Naive thymus-derived CD4-positive, alpha-beta T cell (primary cell): ENCODE results near the gene FAM118A. TPM values are rescaled to one million over a fixed set of nuclear protein-coding genes. Genes with fewer than 3 reads are reported as not detected.

ENCODE experiments used
- ATAC-seq: fragments of 150-1000 bp; cut with Tn5 transposase; 2 replicates; pipeline ENCODE4 v1.10.0; 2021; ENCODE audit warnings: mild to moderate bottlenecking, moderate library complexity
- CTCF ChIA-PET: fragments of 350-600 bp; sonication (Branson Sonifier 250); formaldehyde crosslinking; loops from one replicate; lab custom pipeline; 2021; ENCODE audit warnings: antibody characterized with exemption; lab: Charles Lee
- POLR2A ChIA-PET: fragments of 350-600 bp; sonication (Branson Sonifier 250); formaldehyde crosslinking; loops from one replicate; lab custom pipeline; 2021; ENCODE audit warnings: antibody characterized with exemption, inconsistent platforms; lab: Charles Lee
- DNase-seq, 9 donors: peaks; one replicate each; pipeline versions ENCODE4 v3.0.0 to v3.0.0-alpha.2; 2020 to 2022; ENCODE audit warnings: mixed read lengths in 1 of 9
- H3K27ac ChIP-seq: one replicate; pipeline ENCODE4 v1.7.0; 2013; ENCODE audit warnings: mild to moderate bottlenecking, low read depth, low read length, moderate library complexity
- H3K27me3 ChIP-seq, 2 donors: one replicate each; pipeline ENCODE4 v1.7.0; 2013; ENCODE audit warnings: low read length in 2 of 2, mild to moderate bottlenecking in 2 of 2, moderate library complexity in 2 of 2; ENCODE audit not compliant: control insufficient read depth in 2 of 2, insufficient read depth in 2 of 2
- H3K36me3 ChIP-seq, 3 experiments: 1 replicate in 2 of 3; 2 replicates in 1 of 3; pipeline ENCODE4 v1.7.0; 2013; ENCODE audit warnings: low read length in 3 of 3, mild to moderate bottlenecking in 3 of 3, moderate library complexity in 1 of 3; ENCODE audit not compliant: insufficient read depth in 3 of 3, control insufficient read depth in 2 of 3
- H3K4me1 ChIP-seq, 2 donors: one replicate each; pipeline ENCODE4 v1.7.0; 2013; ENCODE audit warnings: low read length in 2 of 2, mild to moderate bottlenecking in 2 of 2, moderate library complexity in 1 of 2; ENCODE audit not compliant: control insufficient read depth in 2 of 2, insufficient read depth in 2 of 2
- H3K4me3 ChIP-seq: 2 replicates; pipeline ENCODE4 v1.7.0; 2013; ENCODE audit warnings: mild to moderate bottlenecking, low read length
- H3K9me3 ChIP-seq, 3 experiments: 1 replicate in 2 of 3; 2 replicates in 1 of 3; pipeline ENCODE4 v1.7.0; 2013; ENCODE audit warnings: low read length in 3 of 3; ENCODE audit not compliant: control insufficient read depth in 2 of 3
- H3K27ac Mint-ChIP-seq, 9 donors: one replicate each; pipeline ENCODE4 v1.8.0; 2020 to 2022; ENCODE audit warnings: mixed read lengths in 9 of 9, mild to moderate bottlenecking in 8 of 9, moderate library complexity in 5 of 9, inconsistent platforms in 2 of 9
- H3K27me3 Mint-ChIP-seq, 5 donors: one replicate each; pipeline ENCODE4 v1.8.0; 2021 to 2022; ENCODE audit warnings: mixed read lengths in 5 of 5, mild to moderate bottlenecking in 1 of 5
- H3K36me3 Mint-ChIP-seq, 5 donors: one replicate each; pipeline ENCODE4 v1.8.0; 2020 to 2022; ENCODE audit warnings: mixed read lengths in 5 of 5, mild to moderate bottlenecking in 3 of 5, inconsistent platforms in 1 of 5
- H3K4me1 Mint-ChIP-seq, 7 donors: one replicate each; pipeline ENCODE4 v1.8.0; 2020 to 2022; ENCODE audit warnings: mixed read lengths in 7 of 7, mild to moderate bottlenecking in 3 of 7, inconsistent platforms in 1 of 7
- H3K4me3 Mint-ChIP-seq, 10 donors: one replicate each; pipeline ENCODE4 v1.8.0; 2020 to 2022; ENCODE audit warnings: mild to moderate bottlenecking in 10 of 10, mixed read lengths in 10 of 10, moderate library complexity in 6 of 10, inconsistent platforms in 2 of 10
- H3K9me3 Mint-ChIP-seq, 11 donors: one replicate each; pipeline ENCODE4 v1.8.0; 2020 to 2022; ENCODE audit warnings: mixed read lengths in 11 of 11, mild to moderate bottlenecking in 4 of 11, inconsistent platforms in 1 of 11, moderate library complexity in 1 of 11
- intact Hi-C, 2 donors: fragments of 100-400 bp; cut with micrococcal nuclease; formaldehyde crosslinking; loops; one replicate each; pipeline ENCODE4 v1.15.1; 2023
- polyA plus RNA-seq, 2 donors: library from polyadenylated mRNA; unstranded; fragments of 300-500 nt; fragmentation: Illumina TruSeq; gene quantifications; one replicate each; pipeline ENCODE4 v1.2.3, GENCODE V29; 2021
- total RNA-seq, 6 experiments: library from RNA in 5 of 6; stranded (reverse) in 5 of 6; gene quantifications; 1 replicate in 5 of 6; 2 replicates in 1 of 6; pipeline ENCODE4 v1.2.3 and lab custom pipeline; 2021 to 2026

Gene FAM118A
- total and polyA plus RNA-seq, 7 experiments from 2014 or later, result 54.0 to 216 (median 109) TPM

GRCh38 chr22:45328822-45329529, 19.2 kb downstream of the FAM118A start:
- DNase-seq (no peak), ATAC-seq (no peak)
- Mint-ChIP-seq H3K4me3 (no peak overlapping the region), H3K36me3 (peaks cover 4 to 49% (median 18%) of the 10 kb centered on the region in 5 donors), H3K9me3 (peaks cover 0 to 3% (median 0%) of the 10 kb centered on the region in 11 donors), H3K27ac (peak overlapping the region in 6 of 9 donors; percentile 11 to 78 (median 52)), H3K4me1 (peaks cover 6 to 21% (median 15%) of the 10 kb centered on the region in 7 donors), H3K27me3 (no peaks in the 10 kb centered on the region)
- Histone ChIP-seq H3K27me3 (no peaks in the 10 kb centered on the region), H3K27ac (peak overlapping the region; percentile 32), H3K9me3 (no peaks in the 10 kb centered on the region), H3K4me1 (no peaks in the 10 kb centered on the region), H3K4me3 (no peak overlapping the region), H3K36me3 (peaks cover 5 to 83% (median 14%) of the 10 kb centered on the region in 3 experiments)
- CTCF ChIA-PET, result interaction anchor here (1.1 kb wide), 1 partner anchor 12 kb away, joined by 4 read pairs; no protein-coding TSS in a partner anchor
- intact Hi-C loops, result no loop called here
- POLR2A ChIA-PET, result interaction anchor here (0.6 kb wide), 1 partner anchor 32 kb away, joined by 5 read pairs; no protein-coding TSS in a partner anchor

GRCh38 chr22:45329530-45329936, 19.8 kb downstream of the FAM118A start:
- peaks cover 4 to 52% (median 20%) of the 10 kb centered on the region in 5 donors for H3K36me3 Mint-ChIP-seq
- no peak overlapping the region for H3K27ac ChIP-seq
- no peaks in the 10 kb centered on the region for H3K27me3 Mint-ChIP-seq
- intact Hi-C loops, result no loop called here
- H3K4me1 Mint-ChIP-seq, result peaks cover 6 to 23% (median 14%) of the 10 kb centered on the region in 7 donors
- ATAC-seq (no peak), DNase-seq (no peak)
- POLR2A ChIA-PET, result no interaction called here
- no peak overlapping the region for H3K4me3 Mint-ChIP-seq
- H3K4me1 ChIP-seq, result no peaks in the 10 kb centered on the region
- CTCF ChIA-PET, result interaction anchor here (1.1 kb wide), 1 partner anchor 12 kb away, joined by 4 read pairs; no protein-coding TSS in a partner anchor
- peaks cover 0 to 83% (median 12%) of the 10 kb centered on the region in 3 experiments for H3K36me3 ChIP-seq
- no peaks in the 10 kb centered on the region for H3K27me3 ChIP-seq
- peaks cover 0 to 3% (median 0%) of the 10 kb centered on the region in 11 donors for H3K9me3 Mint-ChIP-seq
- H3K27ac Mint-ChIP-seq, result peak overlapping the region in 4 of 9 donors; percentile 11 to 78 (median 58)
- H3K9me3 ChIP-seq, result no peaks in the 10 kb centered on the region
- H3K4me3 ChIP-seq, result no peak overlapping the region

GRCh38 chr22:45330548-45330947, 20.8 kb downstream of the FAM118A start:
- Mint-ChIP-seq H3K4me3 (no peak overlapping the region), H3K27me3 (no peaks in the 10 kb centered on the region), H3K9me3 (no peaks in the 10 kb centered on the region), H3K27ac (peak overlapping the region in 2 of 9 donors; percentile 32 to 54), H3K36me3 (peaks cover 4 to 52% (median 21%) of the 10 kb centered on the region in 5 donors), H3K4me1 (peaks cover 0 to 17% (median 7%) of the 10 kb centered on the region in 7 donors)
- Histone ChIP-seq H3K4me3 (no peak overlapping the region), H3K4me1 (no peaks in the 10 kb centered on the region), H3K27ac (no peak overlapping the region), H3K27me3 (no peaks in the 10 kb centered on the region), H3K36me3 (peaks cover 0 to 84% (median 7%) of the 10 kb centered on the region in 3 experiments), H3K9me3 (no peaks in the 10 kb centered on the region)
- DNase-seq (no peak), ATAC-seq (no peak)
- POLR2A ChIA-PET, result no interaction called here
- CTCF ChIA-PET, result no interaction called here
- intact Hi-C loops, result no loop called here

- no peak for DNase-seq
- Histone ChIP-seq H3K4me3 (no peak overlapping the region), H3K9me3 (no peaks in the 10 kb centered on the region), H3K27ac (no peak overlapping the region), H3K36me3 (peaks cover 0 to 90% (median 4%) of the 10 kb centered on the region in 3 experiments), H3K27me3 (no peaks in the 10 kb centered on the region), H3K4me1 (no peaks in the 10 kb centered on the region)
- Mint-ChIP-seq H3K27me3 (no peaks in the 10 kb centered on the region), H3K4me1 (peaks cover 0 to 23% (median 13%) of the 10 kb centered on the region in 7 donors), H3K36me3 (peaks cover 4 to 58% (median 18%) of the 10 kb centered on the region in 5 donors), H3K27ac (peak overlapping the region in 3 of 9 donors; percentile 36 to 59 (median 53)), H3K4me3 (no peak overlapping the region), H3K9me3 (no peaks in the 10 kb centered on the region)
- POLR2A ChIA-PET, result no interaction called here
- ATAC-seq, result no peak
- CTCF ChIA-PET, result interaction anchor here (1.1 kb wide), 1 partner anchor 10 kb away, joined by 3 read pairs; no protein-coding TSS in a partner anchor
- intact Hi-C loops, result no loop called here
Measured at GRCh38 chr22:45331486-45331885, 21.8 kb downstream of the FAM118A start.

- no peaks in the 10 kb centered on the region for H3K9me3 ChIP-seq
- Mint-ChIP-seq H3K27me3 (no peaks in the 10 kb centered on the region), H3K27ac (peak overlapping the region in 4 of 9 donors; percentile 36 to 59 (median 37)), H3K4me3 (no peak overlapping the region), H3K36me3 (peaks cover 4 to 58% (median 19%) of the 10 kb centered on the region in 5 donors), H3K4me1 (peaks cover 0 to 28% (median 18%) of the 10 kb centered on the region in 7 donors), H3K9me3 (no peaks in the 10 kb centered on the region)
- intact Hi-C loops, result no loop called here
- peaks cover 0 to 95% (median 4%) of the 10 kb centered on the region in 3 experiments for H3K36me3 ChIP-seq
- H3K4me1 ChIP-seq, result no peaks in the 10 kb centered on the region
- no peaks in the 10 kb centered on the region for H3K27me3 ChIP-seq
- H3K27ac ChIP-seq, result no peak overlapping the region
- no peak overlapping the region for H3K4me3 ChIP-seq
- ATAC-seq (no peak), DNase-seq (no peak)
- CTCF ChIA-PET, result interaction anchor here (1.1 kb wide), 1 partner anchor 9 kb away, joined by 3 read pairs; no protein-coding TSS in a partner anchor
- POLR2A ChIA-PET, result no interaction called here
Measured at GRCh38 chr22:45332001-45332400, 22.3 kb downstream of the FAM118A start.

- Histone ChIP-seq H3K36me3 (peaks cover 0 to 94% (median 0%) of the 10 kb centered on the region in 3 experiments), H3K4me1 (no peaks in the 10 kb centered on the region), H3K4me3 (no peak overlapping the region), H3K27ac (no peak overlapping the region), H3K27me3 (no peaks in the 10 kb centered on the region), H3K9me3 (no peaks in the 10 kb centered on the region)
- DNase-seq (no peak), ATAC-seq (no peak)
- CTCF ChIA-PET, result no interaction called here
- Mint-ChIP-seq H3K4me1 (peaks cover 0 to 47% (median 27%) of the 10 kb centered on the region in 7 donors), H3K27ac (peak overlapping the region in 8 of 9 donors; percentile 16 to 83 (median 68)), H3K27me3 (no peaks in the 10 kb centered on the region), H3K4me3 (peak overlapping the region in 1 of 10 donors; percentile 18), H3K36me3 (peaks cover 4 to 59% (median 22%) of the 10 kb centered on the region in 5 donors), H3K9me3 (no peaks in the 10 kb centered on the region)
- intact Hi-C loops, result no loop called here
- POLR2A ChIA-PET, result interaction anchor here (2.9 kb wide), 1 partner anchor 12 kb away, joined by 11 read pairs; no protein-coding TSS in a partner anchor
Measured at GRCh38 chr22:45334068-45334467, 24.3 kb downstream of the FAM118A start.
